ENCODE measurements around the gene BICD1. TPM values are rescaled to one million over a fixed set of nuclear protein-coding genes. Genes with fewer than 3 reads are reported as not detected.

The BICD1 gene
- polyA plus RNA-seq, 1 of the 3 experiments (the other 2 are of a cell fraction) = 12.1 TPM

DNA sequence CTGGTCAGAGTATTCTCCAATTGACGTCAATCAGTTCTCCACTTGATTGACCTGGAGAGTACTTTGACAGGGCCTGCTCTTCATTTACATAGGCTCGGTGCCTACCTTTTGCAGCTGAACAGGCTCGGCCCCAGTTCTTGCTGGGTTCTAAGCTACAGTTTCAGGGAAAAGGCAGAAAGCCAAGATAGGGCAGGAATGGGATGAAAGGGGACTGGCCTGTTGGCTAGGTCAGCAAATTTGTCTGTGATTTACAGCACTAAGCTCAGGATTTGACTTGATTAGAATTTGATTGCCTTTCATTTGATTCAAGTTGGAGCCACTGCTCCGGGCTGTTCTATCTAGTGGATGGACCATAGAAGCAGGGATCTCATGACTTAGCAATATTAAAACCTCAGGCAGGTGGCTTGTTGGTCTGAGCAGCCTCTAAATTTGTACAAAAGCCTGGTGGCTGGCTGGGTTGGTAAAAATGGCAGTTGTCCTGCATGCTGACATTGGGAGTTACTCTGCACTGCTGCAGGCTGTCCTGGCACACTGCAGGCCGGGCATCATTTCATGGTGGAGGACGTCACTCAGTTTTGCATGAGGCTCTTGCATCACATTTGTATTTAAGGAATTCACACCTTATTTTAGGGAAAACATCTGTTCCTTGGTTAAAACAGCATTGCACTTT lies 71.8 kb downstream of the BICD1 start:
- H4K20me1 ChIP-seq (ENCODE audit: insufficient read depth) = no peaks in the 10 kb centered on the region; the same call in 1 of the 2 replicates
- no peak overlapping the region for H3K9ac ChIP-seq
- POLR2A ChIA-PET = interaction anchor here (0.7 kb wide), 1 partner anchor 71 kb away, joined by 4 read pairs; no protein-coding TSS in a partner anchor
- peaks cover 0 to 12% of the 10 kb centered on the region in 2 experiments for H3K36me3 ChIP-seq (replicated peaks in 1 of 2; ENCODE audit: control insufficient read depth in 1 of 2, insufficient read depth in 2 of 2, low read length in 1 of 2)
- peaks cover 15% of the 10 kb centered on the region; the same call in 1 of the 2 replicates for H3K79me2 ChIP-seq (ENCODE audit: insufficient read depth)
- CTCF ChIA-PET = interaction anchor here (0.7 to 1.9 kb wide), 4 partner anchors 10 to 118 kb away, joined by 3 to 6 read pairs (median 4); no protein-coding TSS in a partner anchor
- H3K27me3 ChIP-seq (ENCODE audit: insufficient read depth) = no peaks in the 10 kb centered on the region
- TF ChIP-seq RCOR1 (IDR thresholded peaks at IDR 0.05; ENCODE audit: low read length) = peak; percentile 13; the same call in 1 of the 2 replicates
- TF ChIP-seq RAD21 (IDR thresholded peaks at IDR 0.05; ENCODE audit: low read length) = peak; percentile 10; the same call in 1 of the 2 replicates
- no peak for TF ChIP-seq MEF2A (IDR thresholded peaks at IDR 0.05; ENCODE audit: borderline replicate concordance, low read depth)
- TF ChIP-seq EP300 (IDR thresholded peaks at IDR 0.05; ENCODE audit: borderline replicate concordance in 1 of 2, low read depth in 1 of 2, low read length in 1 of 2) = 0 out of 4 replicates have a peak, but pooled peaks of 1 of the 2 experiments have one; percentile 62
- DNase-seq = peak; percentile 32
- H2AFZ ChIP-seq (ENCODE audit: low read depth) = no peak overlapping the region
- H3K4me2 ChIP-seq = no peak overlapping the region
- H3K4me3 ChIP-seq (ENCODE audit: low read depth in 2 of 2, low read length in 1 of 2) = no peak overlapping the region
- H3K9me3 ChIP-seq = no peaks in the 10 kb centered on the region
- no peaks in the 10 kb centered on the region for H3K9me2 ChIP-seq
- WGBS (ENCODE audit: low lambda C conversion rate) = 93% methylated on average over 6 of the region's 6 CpGs
- peak overlapping the region in 1 of 2 experiments; percentile 79; a peak in 2 of 4 replicates for H3K27ac ChIP-seq (ENCODE audit: low read depth in 2 of 2, low read length in 1 of 2)
- H3K4me1 ChIP-seq (ENCODE audit: control insufficient read depth in 1 of 2, insufficient read depth in 2 of 2, low read depth in 1 of 2, low read length in 1 of 2) = peaks cover 6 to 27% of the 10 kb centered on the region in 2 experiments; a peak in 3 of 4 replicates
- H3F3A ChIP-seq (replicated peaks; ENCODE audit: insufficient read depth) = peaks cover 4% of the 10 kb centered on the region

DNA sequence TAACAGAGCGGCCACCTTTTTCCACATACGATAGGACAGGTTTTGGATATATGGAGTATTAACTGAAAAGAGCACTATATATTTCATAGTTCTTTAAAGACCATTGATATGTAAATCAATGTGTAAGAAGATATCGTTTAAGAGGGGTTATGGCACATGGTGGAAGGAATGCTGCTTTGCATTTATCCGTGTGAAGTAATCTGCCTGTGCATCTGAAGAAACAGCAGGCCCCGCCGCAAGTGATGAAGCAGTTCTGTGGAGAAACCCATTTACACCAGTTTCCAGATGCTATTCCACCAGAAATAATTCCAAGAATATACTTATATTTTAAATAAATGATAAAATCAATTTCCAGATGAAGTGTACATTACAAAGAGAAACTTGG lies 72.4 kb downstream of the BICD1 start:
- ChIA-PET POLR2A (interaction anchor here (0.7 kb wide), 1 partner anchor 72 kb away, joined by 4 read pairs; no protein-coding TSS in a partner anchor), CTCF (no interaction called here)

More for the DNA sequence above, 72.4 kb downstream of the BICD1 start:
- Histone ChIP-seq H3K79me2 (ENCODE audit: insufficient read depth) (peaks cover 15% of the 10 kb centered on the region; the same call in 1 of the 2 replicates), H2AFZ (ENCODE audit: low read depth) (no peak overlapping the region), H3K9me2 (no peaks in the 10 kb centered on the region), H3K36me3 (replicated peaks in 1 of 2; ENCODE audit: control insufficient read depth in 1 of 2, insufficient read depth in 2 of 2, low read length in 1 of 2) (peaks cover 0 to 12% of the 10 kb centered on the region in 2 experiments), H3K9ac (no peak overlapping the region), H4K20me1 (ENCODE audit: insufficient read depth) (no peaks in the 10 kb centered on the region; the same call in 1 of the 2 replicates), H3F3A (replicated peaks; ENCODE audit: insufficient read depth) (no peaks in the 10 kb centered on the region), H3K27ac (ENCODE audit: low read depth in 2 of 2, low read length in 1 of 2) (peak overlapping the region in 1 of 2 experiments; percentile 79; a peak in 2 of 4 replicates), H3K27me3 (ENCODE audit: insufficient read depth) (no peaks in the 10 kb centered on the region), H3K4me3 (ENCODE audit: low read depth in 2 of 2, low read length in 1 of 2) (no peak overlapping the region), H3K4me1 (ENCODE audit: control insufficient read depth in 1 of 2, insufficient read depth in 2 of 2, low read depth in 1 of 2, low read length in 1 of 2) (peaks cover 6 to 31% of the 10 kb centered on the region in 2 experiments; a peak in 3 of 4 replicates), H3K4me2 (no peak overlapping the region), H3K9me3 (no peaks in the 10 kb centered on the region)
- TF ChIP-seq, protein P1, sequence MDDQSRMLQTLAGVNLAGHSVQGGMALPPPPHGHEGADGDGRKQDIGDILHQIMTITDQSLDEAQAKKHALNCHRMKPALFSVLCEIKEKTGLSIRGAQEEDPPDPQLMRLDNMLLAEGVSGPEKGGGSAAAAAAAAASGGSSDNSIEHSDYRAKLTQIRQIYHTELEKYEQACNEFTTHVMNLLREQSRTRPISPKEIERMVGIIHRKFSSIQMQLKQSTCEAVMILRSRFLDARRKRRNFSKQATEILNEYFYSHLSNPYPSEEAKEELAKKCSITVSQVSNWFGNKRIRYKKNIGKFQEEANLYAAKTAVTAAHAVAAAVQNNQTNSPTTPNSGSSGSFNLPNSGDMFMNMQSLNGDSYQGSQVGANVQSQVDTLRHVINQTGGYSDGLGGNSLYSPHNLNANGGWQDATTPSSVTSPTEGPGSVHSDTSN (IDR thresholded peaks at IDR 0.05) = no peak
- TF ChIP-seq FOSL2 (IDR thresholded peaks at IDR 0.05; ENCODE audit: borderline replicate concordance, low read depth) = no peak
- TF ChIP-seq, protein P2, sequence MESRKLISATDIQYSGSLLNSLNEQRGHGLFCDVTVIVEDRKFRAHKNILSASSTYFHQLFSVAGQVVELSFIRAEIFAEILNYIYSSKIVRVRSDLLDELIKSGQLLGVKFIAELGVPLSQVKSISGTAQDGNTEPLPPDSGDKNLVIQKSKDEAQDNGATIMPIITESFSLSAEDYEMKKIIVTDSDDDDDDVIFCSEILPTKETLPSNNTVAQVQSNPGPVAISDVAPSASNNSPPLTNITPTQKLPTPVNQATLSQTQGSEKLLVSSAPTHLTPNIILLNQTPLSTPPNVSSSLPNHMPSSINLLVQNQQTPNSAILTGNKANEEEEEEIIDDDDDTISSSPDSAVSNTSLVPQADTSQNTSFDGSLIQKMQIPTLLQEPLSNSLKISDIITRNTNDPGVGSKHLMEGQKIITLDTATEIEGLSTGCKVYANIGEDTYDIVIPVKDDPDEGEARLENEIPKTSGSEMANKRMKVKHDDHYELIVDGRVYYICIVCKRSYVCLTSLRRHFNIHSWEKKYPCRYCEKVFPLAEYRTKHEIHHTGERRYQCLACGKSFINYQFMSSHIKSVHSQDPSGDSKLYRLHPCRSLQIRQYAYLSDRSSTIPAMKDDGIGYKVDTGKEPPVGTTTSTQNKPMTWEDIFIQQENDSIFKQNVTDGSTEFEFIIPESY (IDR thresholded peaks at IDR 0.05; ENCODE audit: borderline replicate concordance, low read depth) = no peak
- TF ChIP-seq MEF2A (IDR thresholded peaks at IDR 0.05; ENCODE audit: borderline replicate concordance, low read depth) = no peak
- no peak for TF ChIP-seq SIN3A (IDR thresholded peaks at IDR 0.05; ENCODE audit: borderline replicate concordance, low read depth, low read length)
- TF ChIP-seq RCOR1 (IDR thresholded peaks at IDR 0.05; ENCODE audit: low read length) = no peak
- no peak for TF ChIP-seq TCF12 (IDR thresholded peaks at IDR 0.05)
- TF ChIP-seq, protein P3, sequence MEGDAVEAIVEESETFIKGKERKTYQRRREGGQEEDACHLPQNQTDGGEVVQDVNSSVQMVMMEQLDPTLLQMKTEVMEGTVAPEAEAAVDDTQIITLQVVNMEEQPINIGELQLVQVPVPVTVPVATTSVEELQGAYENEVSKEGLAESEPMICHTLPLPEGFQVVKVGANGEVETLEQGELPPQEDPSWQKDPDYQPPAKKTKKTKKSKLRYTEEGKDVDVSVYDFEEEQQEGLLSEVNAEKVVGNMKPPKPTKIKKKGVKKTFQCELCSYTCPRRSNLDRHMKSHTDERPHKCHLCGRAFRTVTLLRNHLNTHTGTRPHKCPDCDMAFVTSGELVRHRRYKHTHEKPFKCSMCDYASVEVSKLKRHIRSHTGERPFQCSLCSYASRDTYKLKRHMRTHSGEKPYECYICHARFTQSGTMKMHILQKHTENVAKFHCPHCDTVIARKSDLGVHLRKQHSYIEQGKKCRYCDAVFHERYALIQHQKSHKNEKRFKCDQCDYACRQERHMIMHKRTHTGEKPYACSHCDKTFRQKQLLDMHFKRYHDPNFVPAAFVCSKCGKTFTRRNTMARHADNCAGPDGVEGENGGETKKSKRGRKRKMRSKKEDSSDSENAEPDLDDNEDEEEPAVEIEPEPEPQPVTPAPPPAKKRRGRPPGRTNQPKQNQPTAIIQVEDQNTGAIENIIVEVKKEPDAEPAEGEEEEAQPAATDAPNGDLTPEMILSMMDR (IDR thresholded peaks at IDR 0.05) = no peak
- TF ChIP-seq JUND (IDR thresholded peaks at IDR 0.05) = no peak
- TF ChIP-seq, protein P4, sequence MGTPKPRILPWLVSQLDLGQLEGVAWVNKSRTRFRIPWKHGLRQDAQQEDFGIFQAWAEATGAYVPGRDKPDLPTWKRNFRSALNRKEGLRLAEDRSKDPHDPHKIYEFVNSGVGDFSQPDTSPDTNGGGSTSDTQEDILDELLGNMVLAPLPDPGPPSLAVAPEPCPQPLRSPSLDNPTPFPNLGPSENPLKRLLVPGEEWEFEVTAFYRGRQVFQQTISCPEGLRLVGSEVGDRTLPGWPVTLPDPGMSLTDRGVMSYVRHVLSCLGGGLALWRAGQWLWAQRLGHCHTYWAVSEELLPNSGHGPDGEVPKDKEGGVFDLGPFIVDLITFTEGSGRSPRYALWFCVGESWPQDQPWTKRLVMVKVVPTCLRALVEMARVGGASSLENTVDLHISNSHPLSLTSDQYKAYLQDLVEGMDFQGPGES (IDR thresholded peaks at IDR 0.05; ENCODE audit: low read depth, low read length) = no peak
- TF ChIP-seq RFX5 (IDR thresholded peaks at IDR 0.05; ENCODE audit: low read length) = no peak
- no peak for TF ChIP-seq TAF1 (IDR thresholded peaks at IDR 0.05; ENCODE audit: borderline replicate concordance, low read depth, low read length)
- no peak for TF ChIP-seq ELF1 (IDR thresholded peaks at IDR 0.05)
- TF ChIP-seq FOXJ3 (CRISPR knock-in tag; IDR thresholded peaks at IDR 0.05) = no peak
- 68% methylated on average over 6 of the region's 6 CpGs for WGBS (ENCODE audit: low lambda C conversion rate)
- DNase-seq = no peak
